Astrocyte of the hippocampus (primary cell): ENCODE results near the gene PRSS35.
"Not testable (repeated sequence)": the region's sequence is repeated elsewhere in the genome, so short reads cannot be mapped to it uniquely, and the experiment has no call there.

Source experiments
- DNase-seq: peaks from one replicate; pipeline ENCODE4 v3.0.0; 2011; ENCODE audit warnings: low read depth, low spot score

PRSS35 gene, protein sequence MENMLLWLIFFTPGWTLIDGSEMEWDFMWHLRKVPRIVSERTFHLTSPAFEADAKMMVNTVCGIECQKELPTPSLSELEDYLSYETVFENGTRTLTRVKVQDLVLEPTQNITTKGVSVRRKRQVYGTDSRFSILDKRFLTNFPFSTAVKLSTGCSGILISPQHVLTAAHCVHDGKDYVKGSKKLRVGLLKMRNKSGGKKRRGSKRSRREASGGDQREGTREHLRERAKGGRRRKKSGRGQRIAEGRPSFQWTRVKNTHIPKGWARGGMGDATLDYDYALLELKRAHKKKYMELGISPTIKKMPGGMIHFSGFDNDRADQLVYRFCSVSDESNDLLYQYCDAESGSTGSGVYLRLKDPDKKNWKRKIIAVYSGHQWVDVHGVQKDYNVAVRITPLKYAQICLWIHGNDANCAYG

DNA sequence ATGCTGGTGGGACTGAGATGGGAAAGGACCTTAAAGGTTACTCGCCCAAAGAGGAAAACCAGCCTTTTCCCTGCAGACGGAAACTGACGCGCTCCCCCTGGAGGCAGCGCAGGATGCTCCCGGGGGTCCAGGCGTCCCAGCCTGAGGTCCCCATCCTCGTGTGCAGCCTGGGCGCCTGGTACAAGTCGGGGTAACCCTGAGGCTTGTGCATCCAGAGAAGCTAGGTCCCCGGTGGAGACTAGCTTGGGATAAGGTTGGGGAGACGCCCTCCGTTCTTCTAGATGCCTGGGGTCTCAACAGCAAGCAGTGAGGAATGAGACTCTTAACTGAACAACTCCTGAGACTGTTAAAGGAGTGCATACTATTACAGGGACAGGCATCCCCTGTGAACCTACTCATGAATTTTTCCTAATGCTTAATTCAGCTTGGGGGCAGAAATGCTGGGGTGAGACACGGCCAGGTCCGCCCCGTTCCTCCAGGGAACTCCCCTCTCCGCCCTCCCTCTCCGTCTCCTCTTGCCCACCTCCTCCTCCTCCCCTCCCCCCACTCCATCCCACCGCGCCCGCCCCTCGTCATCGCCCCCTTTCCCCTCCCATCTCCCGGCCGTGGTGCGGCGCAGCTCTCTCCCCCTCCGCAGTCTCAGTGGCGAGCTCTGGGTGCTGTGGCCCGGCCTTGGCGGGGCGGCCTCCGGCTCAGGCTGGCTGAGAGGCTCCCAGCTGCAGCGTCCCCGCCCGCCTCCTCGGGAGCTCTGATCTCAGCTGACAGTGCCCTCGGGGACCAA lies at the start of gene PRSS35:
TSS of gene PRSS35 (plus strand) at position 634 of the 781 bp plus-strand sequence. CDS start 10,908 bp downstream, outside the sequence.
- peak; percentile 79 for DNase-seq

DNA sequence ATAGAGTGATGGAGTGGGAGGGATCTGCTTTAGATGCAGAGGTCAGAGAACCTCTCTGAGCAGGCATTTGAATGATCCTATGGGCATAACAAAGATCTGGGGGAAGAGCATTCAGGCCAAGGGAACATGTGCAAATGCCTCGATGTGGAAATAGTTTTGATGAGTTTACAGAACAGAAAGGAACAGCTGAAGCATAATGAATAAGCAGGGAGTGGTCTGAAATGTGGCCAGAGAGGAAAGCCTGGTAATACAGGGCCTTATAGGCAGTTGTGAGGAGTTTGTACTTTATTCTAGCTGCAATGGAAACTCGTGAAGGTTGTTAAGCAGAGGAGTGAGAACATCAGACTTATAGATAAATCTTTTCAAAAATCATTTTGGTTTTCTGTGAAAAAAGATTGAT lies 48.4 kb upstream of the PRSS35 start:
- peak; percentile 41 for DNase-seq

DNA sequence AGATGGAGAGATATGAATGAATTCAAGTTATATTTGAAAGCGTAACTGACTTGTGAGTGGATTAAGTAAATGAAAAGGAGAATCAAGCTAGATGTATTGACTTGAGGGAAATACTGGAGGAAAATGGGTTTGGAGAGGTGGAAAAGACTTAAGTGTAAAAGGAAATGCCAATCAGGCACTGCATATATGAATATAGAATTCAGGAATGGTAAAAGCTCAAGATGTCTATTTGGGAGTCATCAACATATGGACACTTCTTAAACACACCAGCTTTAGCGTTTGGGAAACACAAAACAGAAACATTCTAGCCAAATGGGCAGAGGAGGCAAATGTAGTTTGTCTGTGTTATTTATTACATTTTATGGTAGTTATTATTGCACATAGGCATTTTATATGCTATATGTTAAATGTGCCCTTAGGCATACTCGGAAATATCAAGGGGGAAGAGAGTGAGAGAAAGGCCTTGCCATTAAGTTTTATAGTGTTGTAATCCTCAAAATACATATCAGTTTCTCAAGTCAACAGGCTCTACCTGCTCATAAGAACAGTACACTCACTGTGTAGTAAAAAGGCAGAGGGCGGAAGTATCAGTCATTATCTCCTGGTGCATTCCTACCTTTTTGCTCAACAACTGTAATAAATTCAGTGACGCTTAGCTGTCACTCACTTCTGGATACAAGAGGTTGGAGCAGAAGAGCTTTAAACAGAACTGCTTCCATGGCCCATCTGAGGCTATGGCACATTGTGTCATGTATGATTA lies 47.8 kb upstream of the PRSS35 start:
- DNase-seq = no peak

DNA sequence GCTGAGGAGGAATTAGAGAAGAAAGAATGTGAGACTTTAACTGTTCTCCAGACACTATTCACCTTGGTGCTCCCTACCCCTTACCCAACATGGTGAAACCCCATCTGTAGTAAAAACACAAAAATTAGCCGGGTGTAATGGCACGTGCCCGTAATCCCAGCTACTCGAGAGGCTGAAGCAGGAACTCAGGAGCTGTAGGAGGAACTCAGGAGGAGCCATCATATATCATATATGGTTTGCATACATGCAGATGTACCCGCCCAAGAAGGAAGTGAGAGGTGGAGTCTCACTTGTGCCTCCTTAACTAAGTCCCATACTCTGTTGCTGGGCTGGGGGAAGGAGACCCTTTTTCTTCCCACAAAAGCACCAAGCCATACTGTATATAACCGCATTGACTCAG lies 46.0 kb upstream of the PRSS35 start:
- DNase-seq = no peak

DNA sequence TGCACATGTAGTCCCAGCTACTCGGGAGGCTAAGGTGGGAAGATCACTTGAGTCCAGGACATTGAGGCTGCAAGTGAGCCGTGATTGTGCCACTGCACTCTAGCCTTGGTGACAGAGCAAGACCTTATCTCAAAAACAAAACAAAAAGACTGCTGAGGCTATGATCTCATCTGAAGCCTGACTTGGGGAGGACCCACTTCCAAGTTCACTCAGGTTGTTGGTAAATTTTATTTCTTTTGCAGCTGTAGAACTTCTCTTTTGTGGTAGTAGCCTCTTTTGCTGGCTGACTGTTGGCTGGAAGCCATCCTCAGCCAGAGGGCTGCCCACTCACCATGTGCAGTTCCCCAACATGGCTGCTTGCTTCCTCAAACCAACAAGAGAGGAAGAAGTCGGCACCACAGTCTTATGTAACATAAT lies 44.7 kb upstream of the PRSS35 start:
- DNase-seq = no peak

DNA sequence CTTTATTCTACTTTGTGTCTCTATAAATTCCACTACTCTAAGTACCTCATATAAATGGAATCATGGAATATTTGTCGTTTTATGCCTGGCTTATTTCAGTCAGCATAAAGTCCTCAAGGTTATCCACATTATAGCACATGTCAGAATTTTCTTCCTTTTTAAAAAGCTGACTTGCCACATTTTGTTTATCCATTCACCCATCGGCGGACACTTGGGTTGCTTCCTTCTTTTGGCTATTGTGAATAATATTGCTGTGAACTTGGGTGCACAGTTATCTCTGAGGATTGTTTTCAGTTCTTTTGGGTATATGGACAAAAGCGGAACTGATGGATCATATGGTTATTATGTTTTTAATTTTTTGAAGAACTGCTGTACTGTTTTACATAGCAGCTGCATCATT lies 42.3 kb upstream of the PRSS35 start:
- no peak for DNase-seq

DNA sequence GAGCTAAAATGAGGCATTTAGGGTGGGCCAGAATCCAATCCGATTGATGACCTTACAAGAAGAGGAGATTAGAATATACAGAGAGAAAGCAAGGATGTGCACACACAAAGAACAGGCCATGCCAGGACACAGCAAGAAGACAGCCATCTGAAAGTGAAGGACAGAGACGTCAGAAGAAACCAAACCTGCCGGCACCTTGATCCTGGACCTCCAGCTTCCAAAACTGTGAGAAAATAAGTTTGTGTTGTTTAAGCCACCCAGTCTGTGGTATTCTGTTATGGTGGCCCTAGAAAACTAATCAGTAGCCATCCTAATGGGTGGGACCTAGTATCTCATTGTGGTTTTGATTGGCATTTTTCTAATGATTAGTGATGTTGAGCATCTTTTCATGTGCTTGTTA lies 41.7 kb upstream of the PRSS35 start:
- DNase-seq = no peak

DNA sequence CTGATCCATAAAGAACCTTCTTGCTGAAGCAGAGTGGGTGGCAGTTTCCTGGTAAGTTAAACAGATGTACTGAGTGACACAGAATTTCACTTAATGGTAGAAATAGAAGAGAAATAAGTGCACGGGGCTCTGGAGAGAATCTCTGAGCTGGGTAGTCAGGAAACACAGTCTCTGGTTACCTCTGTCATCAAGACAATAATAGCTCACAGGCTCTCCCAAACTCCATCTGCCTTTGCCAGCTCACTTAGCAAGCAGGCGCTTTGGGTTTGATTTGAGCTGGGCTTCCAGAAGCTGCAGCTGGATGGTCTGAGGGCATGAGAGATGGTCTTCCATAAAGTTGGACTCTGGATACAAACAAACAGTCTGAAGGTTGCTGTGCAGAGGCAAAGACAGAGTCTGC lies 39.6 kb upstream of the PRSS35 start:
- DNase-seq = no peak

DNA sequence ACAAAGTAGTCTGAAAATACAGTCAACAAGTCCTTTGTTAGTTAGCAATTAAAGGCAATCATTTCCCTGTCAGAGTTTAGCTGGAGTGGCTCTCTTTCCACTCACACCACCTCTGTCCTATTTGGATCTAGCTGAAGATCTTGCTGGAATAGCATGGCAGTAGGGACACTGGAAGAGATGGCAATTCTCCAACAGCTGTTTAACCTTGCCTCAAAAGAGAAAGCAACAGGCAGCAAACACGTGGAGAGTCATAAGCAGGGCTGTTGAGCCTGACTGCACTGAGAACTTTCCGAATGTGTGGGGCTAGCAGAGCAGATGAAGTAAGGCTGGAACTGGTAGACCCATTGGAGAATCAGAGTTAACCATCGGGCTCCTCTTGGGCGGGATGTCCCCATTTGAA lies 38.0 kb upstream of the PRSS35 start:
- peak; percentile 8 for DNase-seq

DNA sequence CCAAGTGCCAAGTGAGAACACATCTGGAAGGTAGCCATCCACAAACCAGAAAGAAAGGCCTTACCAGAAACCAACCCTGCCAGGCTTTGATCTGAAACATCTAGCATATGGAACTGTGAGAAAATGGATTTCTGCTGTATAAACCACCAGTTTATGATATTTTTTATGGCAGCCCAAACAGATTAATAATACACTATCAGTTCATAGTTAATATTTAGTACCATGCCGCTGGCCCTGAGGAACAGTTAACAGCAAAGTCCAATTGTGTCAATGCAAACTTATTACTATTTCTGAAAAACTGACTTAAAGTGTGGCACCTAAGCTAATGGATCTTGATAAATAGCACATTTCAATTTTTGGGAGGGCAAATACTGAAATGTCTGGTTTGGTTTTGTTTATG lies 35.4 kb upstream of the PRSS35 start:
- DNase-seq = no peak

DNA sequence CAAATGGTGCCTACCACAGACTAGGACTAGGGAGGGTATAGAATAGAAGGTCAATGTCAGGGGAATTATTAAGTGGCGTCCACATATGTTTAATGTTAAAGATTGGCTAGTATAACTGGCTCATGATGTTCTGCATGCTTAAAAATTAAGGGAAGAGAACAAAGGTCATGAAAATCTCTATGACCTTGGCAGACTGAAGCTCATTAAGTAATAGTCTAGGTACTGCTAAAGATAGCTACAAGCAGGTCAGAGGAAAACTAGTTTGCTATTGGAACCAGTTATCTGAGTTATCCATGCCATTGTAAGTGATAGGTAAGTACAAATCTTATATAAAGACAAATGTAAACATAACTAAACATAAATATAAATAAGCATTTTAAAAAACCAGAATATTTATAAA lies 32.9 kb upstream of the PRSS35 start:
- DNase-seq = no peak

DNA sequence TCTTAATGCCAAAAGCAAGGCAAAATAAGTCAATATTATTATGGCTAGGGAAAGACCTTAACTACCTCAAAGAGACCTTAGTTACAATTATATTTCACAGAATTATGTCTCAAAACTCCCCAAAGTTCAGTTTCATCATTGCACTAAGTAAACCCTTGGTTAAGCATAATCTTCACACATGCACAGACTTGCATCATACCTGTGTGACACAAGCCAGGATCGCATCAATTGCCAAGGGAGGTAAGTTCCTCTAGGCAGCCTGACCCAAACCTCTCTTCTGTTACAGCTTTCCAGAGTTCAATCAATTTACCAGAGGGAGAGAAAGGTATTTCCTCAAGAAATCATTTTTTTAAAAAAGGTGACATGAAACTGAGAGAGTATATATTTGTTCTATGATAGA lies 31.9 kb upstream of the PRSS35 start:
- no peak for DNase-seq

DNA sequence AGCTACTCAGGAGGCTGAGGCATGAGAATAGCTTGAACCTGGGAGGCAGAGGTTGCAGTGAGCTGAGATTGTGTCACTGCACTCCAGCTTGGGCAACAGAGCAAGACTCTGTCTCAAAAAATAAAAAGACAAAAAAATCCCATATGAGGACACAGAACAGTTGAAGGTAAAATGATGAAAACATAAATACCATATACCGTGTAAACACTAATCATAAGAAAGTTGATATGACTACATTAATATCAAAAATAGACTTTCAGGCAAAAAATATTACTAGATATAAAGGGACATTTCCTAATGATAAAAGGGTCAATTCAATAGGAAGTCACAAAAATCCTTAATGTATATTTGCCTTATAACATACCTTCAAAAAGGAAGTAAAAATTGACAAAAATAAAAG lies 30.4 kb upstream of the PRSS35 start:
- not testable (repeated sequence) for DNase-seq

DNA sequence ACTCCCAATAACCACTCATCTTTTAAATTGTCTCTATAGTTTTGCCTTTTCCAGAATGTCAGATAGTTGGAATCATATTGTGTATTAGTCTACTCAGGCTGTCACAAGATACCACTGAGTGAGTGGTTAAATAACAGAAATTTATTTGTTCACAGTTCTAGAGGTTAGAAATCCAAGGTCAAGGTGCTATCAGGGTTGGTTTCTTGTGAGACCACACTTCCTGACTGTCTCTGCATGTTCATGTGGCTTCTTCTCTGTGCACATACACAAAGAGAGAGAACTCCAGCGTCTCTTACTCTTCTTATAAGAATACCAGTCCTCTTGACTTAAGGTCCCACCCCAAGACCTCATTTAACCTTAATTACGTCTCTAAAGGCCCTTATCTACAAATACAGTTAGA lies 23.9 kb upstream of the PRSS35 start:
- DNase-seq = no peak

DNA sequence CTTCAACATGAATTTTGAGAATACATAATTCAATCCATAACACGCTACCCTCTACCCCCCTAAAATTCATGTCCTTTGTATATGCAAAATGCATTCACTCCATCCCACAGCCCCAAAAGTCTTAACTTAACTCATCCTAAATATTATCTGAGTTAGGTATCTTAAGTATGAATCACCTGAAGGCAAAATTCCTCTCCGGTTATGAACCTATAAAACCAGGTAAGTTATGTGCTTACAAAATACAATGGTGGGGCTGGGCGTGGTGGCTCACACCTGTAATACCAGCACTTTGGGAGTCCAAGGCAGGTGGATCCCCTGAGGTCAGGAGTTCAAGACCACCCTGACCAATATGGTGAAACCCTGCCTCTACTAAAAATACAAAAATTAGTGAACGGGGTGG lies 23.5 kb upstream of the PRSS35 start:
- no peak for DNase-seq

DNA sequence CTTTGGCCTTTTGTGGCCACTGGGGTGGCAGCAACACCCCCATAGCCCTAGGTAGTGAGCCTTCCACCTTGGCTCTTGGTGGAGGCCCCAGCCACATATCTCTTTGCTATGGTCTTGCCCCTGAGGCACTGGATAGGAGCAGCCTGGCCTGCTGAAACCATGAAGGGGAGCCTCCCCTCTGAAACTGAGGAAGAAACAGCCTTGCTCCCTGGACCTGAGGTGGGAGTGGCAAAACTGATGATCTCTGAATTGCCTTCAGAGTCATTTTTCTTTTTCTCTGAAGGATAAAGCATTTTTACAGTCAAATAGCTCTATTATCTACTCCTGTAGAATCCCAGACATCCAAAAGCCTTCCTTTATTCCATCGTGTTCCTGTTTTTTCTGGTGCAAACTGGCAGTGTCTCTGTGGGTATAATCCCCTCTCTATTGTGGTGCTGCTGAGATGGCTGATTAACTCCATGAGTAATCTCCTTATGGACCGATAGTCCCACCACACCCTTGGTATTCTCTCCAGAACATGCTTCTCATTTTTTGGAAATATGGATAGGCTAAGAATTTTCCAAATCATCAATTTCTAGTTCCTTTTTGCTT lies 22.0 kb upstream of the PRSS35 start:
- no peak for DNase-seq

DNA sequence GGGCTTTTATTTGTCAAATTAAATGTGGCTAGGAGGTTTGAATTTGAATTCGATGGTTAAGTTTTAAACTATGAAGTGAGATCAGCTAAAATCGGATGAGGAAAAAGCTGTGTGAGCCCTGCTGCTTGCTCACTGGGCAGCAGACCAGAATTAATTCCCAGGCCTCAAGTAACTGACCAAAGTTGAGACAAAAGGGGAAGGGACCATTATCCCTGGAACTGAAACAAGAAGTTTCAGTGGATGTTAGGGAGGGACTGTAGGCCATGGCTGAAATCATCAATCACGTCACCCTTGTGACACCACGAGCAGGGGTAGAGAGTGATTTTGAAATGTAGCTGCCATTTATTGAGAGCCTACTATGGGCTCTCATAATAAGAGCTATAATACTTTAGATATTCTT lies 7.0 kb upstream of the PRSS35 start:
- peak; percentile 24 for DNase-seq

DNA sequence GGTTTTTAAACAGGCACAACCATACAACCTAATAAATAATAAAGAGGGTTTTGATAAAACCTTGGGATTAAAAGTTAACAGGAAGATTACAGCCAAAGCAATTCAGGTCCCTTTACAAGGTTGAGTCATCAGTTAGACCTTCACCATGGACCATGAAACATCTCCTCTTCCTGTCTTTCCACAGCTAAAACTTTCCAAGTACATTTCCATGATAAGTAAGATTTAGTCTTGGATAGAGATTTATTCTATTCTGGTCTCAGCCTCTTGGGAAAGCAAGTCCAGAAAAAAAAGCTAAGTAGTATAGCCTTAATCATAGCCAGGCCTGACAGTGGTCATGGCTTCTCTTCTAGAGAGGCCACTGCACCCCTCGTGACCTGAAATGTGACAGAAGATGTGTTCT lies 2.9 kb upstream of the PRSS35 start:
- DNase-seq = no peak

DNA sequence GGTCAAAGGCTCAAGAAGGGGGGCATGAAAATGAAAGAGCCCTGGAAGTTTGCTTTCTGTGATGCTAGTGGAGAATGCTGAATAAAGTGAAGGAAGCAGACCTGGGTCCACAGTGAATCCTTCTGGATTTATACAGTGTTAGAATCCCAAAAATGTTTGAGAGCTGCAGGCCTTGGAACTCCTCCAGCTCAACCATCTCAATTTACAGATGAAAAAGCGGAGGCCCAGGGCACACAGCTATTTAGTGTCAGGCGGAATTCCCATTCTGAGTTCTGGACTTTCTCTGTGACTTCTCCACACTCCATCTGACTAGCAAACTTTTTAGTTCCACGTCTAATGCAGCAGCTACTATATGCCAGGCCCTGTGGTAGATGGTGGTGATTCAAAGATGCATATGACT lies 1.5 kb upstream of the PRSS35 start:
- no peak for DNase-seq

DNA sequence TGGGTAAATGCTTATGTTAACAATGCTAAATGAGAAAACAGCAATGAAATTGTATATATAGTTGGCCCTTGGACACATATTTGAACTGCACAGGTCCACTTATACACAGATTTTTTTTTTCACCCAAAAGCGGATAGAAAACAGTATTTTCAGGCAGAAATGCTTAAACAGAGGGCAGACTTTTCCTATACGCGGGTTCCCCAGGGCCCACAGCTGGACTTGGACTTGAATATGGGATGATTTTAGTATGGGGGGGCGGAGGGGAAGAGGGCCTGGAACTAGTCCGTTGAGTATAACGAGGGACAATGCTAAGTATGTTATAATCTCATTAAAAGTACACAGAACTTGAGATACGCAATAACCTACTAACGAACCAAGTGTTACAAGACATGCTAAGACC lies 1.1 kb upstream of the PRSS35 start:
- no peak for DNase-seq

DNA sequence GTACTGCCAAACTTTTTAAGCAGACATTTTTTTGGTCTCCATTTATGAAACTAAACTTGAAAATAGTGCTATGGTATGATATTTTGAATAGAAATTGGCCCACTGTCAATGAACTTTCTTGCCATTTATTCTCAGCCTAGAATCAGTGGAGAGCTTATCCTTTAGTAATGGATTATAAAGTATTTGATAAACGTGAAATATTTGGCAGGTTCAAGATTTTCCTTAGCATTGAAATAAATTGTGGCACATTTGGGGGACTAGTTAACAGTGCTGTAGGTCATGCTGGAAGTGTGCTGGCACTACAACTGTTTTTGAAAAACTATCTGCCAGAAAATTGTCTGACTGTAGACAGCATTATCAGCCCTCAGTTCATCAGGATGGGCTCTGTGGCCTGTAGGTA lies 2.1 kb downstream of the PRSS35 start:
- no peak for DNase-seq

DNA sequence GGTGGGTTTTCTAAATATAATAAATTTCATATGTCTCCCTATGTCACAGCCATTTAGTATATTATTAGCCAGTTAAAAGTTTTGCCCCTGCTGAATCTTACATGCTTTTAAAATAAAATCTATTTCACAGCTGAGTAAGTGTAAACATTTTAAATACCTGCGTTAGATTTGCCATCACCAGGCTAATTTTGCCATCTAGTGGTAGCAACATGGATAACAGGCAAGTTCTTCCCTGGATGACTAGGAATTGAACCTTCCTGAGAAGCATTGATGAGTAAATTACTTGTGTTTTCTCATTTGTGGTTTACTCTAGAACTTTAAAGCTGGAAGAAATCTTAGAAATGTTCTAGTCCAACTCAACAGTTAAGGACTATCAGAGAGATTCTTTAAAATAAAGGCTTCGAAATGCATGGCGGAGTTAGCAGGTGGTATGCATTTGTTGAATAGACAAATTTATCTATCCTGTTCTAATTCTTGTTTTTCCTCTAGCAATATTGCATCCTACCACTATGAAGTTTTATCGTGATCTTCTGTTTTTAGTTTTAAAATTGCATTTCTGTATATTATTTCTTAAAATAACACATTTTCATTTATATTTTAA lies 2.6 kb downstream of the PRSS35 start:
- peak; percentile 79 for DNase-seq
